Measurements from ENCODE around the gene TAB2. TPM values are rescaled to one million over a fixed set of nuclear protein-coding genes. Genes with fewer than 3 reads are reported as not detected.

The TAB2 gene
- total and polyA plus RNA-seq, 7 donors, result 35.9 to 86.0 (median 56.5) TPM

GRCh38 chr6:149368065-149368464 lies 50.6 kb downstream of the TAB2 start:
- Histone ChIP-seq H3K4me3 (no peak overlapping the region), H3K36me3 (ENCODE audit: insufficient read depth in 1 of 2, low read depth in 1 of 2) (peaks cover 0 to 13% of the 10 kb centered on the region in 2 donors), H3K27ac (no peak overlapping the region), H3K27me3 (ENCODE audit: insufficient read depth in 3 of 3, low read length in 2 of 3) (no peaks in the 10 kb centered on the region), H3K4me1 (peaks cover 26% of the 10 kb centered on the region), H3K9me3 (no peaks in the 10 kb centered on the region)
- intact Hi-C loops (cut with DNase I), result no loop called here
- DNase-seq (no peak), ATAC-seq (no peak)
- TF ChIP-seq CTCF (IDR thresholded peaks at IDR 0.05), result no peak
- WGBS, 3 donors, result 73 to 79% (median 78%) methylated on average over 1 of the region's 1 CpG

DNA sequence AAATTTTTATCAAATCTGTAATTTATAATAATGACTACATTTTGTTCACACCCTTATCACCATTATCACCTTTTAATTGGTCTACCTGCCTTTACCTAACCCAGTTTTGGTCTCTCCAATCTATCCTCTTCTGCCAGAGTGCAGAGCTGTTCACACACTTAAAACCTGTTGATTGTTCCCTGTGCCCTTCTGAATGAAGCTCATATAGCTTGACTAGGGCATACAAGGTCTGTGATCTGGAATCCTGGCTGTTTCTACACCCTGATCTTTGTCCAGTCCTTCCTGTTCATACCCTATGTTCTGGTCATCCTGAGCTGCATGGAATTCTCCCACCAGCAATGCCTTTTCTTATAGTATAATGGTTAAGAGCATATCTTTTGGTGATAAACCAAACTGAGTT lies 53.6 kb downstream of the TAB2 start:
- no peak for TF ChIP-seq CTCF (IDR thresholded peaks at IDR 0.05)
- Histone ChIP-seq H3K9me3 (no peaks in the 10 kb centered on the region), H3K36me3 (ENCODE audit: insufficient read depth in 1 of 2, low read depth in 1 of 2) (peaks cover 0 to 23% of the 10 kb centered on the region in 2 donors), H3K4me1 (peaks cover 20% of the 10 kb centered on the region), H3K4me3 (no peak overlapping the region), H3K27ac (no peak overlapping the region), H3K27me3 (ENCODE audit: insufficient read depth in 3 of 3, low read length in 2 of 3) (no peaks in the 10 kb centered on the region)
- intact Hi-C loops (cut with DNase I), result no loop called here
- DNase-seq, result no peak
- ATAC-seq, result no peak

DNA sequence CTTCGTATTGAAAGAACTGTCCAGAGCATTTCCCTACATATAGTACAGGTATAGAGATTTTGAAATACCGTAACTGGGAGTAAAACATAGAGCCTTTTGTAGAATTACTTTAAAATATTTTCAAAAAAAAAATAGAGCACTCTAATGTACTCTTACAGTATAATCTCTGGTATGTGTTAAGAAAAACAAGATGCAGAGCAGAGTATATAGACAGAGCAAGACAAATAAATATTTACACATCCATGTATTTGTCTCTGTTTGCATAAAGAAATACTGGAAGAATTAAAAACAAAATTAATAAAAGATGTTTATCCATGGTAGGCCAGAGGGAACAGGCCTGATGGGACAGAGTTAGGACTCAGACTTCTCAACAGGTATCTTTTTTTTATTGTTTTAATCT lies 54.5 kb downstream of the TAB2 start:
- Histone ChIP-seq H3K9me3 (no peaks in the 10 kb centered on the region), H3K4me3 (no peak overlapping the region), H3K27ac (no peak overlapping the region), H3K27me3 (ENCODE audit: insufficient read depth in 3 of 3, low read length in 2 of 3) (no peaks in the 10 kb centered on the region), H3K36me3 (ENCODE audit: insufficient read depth in 1 of 2, low read depth in 1 of 2) (peaks cover 0 to 23% of the 10 kb centered on the region in 2 donors), H3K4me1 (peaks cover 18% of the 10 kb centered on the region)
- intact Hi-C loops (cut with DNase I), result no loop called here
- ATAC-seq (no peak), DNase-seq (no peak)
- no peak for TF ChIP-seq CTCF (IDR thresholded peaks at IDR 0.05)
- 49 to 99% (median 98%) methylated on average over 2 of the region's 2 CpGs for WGBS, 3 donors

DNA sequence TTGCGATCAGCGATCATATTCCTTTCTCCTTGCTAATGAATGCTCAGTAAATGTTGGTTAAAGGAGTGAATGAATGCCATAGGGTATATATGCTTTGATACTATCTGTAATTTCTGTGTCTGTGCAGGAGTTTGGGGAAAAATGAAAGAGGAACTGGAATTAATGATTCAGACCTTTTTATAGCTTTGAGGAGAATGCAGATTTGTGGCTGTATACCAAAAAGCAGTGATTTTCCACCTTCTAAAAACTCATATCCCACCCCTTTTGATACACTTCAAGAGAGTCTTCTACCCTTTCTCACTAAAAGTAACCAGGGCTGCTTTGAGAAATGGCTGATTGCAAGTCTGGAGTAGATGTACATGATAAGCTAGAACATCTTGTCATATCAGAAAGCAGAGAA lies 56.0 kb downstream of the TAB2 start:
- Histone ChIP-seq H3K27ac (no peak overlapping the region), H3K9me3 (no peaks in the 10 kb centered on the region), H3K4me1 (peaks cover 9% of the 10 kb centered on the region), H3K36me3 (ENCODE audit: insufficient read depth in 1 of 2, low read depth in 1 of 2) (peaks cover 5 to 31% of the 10 kb centered on the region in 2 donors), H3K4me3 (no peak overlapping the region), H3K27me3 (ENCODE audit: insufficient read depth in 3 of 3, low read length in 2 of 3) (no peaks in the 10 kb centered on the region)
- WGBS, 3 donors, result 98 to 100% (median 98%) methylated on average over 2 of the region's 2 CpGs
- intact Hi-C loops (cut with DNase I), result no loop called here
- ATAC-seq (no peak), DNase-seq (no peak)
- no peak for TF ChIP-seq CTCF (IDR thresholded peaks at IDR 0.05)

DNA sequence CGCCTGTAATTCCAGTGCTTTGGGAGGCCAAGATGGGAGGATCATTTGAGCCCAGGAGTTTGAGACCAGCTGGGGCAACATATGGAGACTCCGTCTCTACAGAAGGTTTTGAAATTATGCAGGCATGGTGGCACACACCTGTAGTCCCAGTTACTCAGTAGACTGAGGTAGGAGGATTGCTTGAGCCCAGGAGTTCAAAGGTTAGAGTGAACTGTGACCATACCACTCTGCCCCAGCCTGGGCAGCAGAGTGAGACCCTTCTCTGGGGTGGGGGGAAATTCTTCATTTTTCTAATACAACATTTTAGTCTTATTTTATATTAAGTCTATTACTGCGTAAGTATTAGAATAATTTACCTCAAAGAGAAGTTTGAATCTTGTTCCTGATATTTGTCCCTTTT lies 62.5 kb downstream of the TAB2 start:
- intact Hi-C loops (cut with DNase I), result no loop called here
- Histone ChIP-seq H3K4me3 (no peak overlapping the region), H3K27me3 (ENCODE audit: insufficient read depth in 3 of 3, low read length in 2 of 3) (no peaks in the 10 kb centered on the region), H3K27ac (no peak overlapping the region), H3K9me3 (no peaks in the 10 kb centered on the region), H3K36me3 (ENCODE audit: insufficient read depth in 1 of 2, low read depth in 1 of 2) (peaks cover 9 to 42% of the 10 kb centered on the region in 2 donors), H3K4me1 (peaks cover 6% of the 10 kb centered on the region)
- no peak for DNase-seq
- ATAC-seq, result no peak
- no peak for TF ChIP-seq CTCF (IDR thresholded peaks at IDR 0.05)
- 97 to 100% (median 99%) methylated on average over 3 of the region's 3 CpGs for WGBS, 3 donors
